Head of caudate nucleus (tissue), 42 donors: ENCODE results near the gene RELA.
A peak's percentile ranks its signal among the peaks of the same experiment; 100 is the strongest.

Experiments
- DNase-seq, 42 donors: peaks; one replicate each; pipeline versions ENCODE4 v3.0.0 to v3.0.0-alpha.2; 2020 to 2021; ENCODE audit warnings: mixed read lengths in 7 of 42
- intact Hi-C: fragments of 100-400 bp; cut with DNase I; formaldehyde crosslinking; loops from one replicate; pipeline ENCODE4 v1.15.0; 2022

RELA gene

DNA sequence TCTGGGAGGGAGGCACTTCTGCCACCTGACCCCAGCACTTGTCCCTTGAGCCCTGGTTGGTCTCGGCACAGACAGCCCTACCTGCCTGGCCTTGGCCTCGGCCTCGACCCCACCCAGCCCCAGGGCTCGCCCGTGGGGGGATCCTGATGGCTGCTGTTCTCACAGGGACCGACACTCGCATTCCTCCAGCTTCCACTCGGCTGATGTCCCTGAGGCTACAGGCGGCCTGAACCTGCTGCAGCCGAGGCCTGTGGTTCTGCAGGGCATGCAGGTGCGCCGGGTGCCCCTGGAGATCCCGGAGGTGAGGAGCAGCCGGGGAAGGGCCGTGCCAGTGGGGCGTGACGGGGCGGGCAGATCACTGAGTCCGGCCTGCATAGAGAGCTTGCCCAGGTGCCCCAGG, 42.0 kb downstream of the RELA start:
- intact Hi-C loops = loop anchor here (10.0 kb wide), 3 partner anchors 94 to 364 kb away; partner anchors contain the start of gene KAT5
- DNase-seq = no peak

DNA sequence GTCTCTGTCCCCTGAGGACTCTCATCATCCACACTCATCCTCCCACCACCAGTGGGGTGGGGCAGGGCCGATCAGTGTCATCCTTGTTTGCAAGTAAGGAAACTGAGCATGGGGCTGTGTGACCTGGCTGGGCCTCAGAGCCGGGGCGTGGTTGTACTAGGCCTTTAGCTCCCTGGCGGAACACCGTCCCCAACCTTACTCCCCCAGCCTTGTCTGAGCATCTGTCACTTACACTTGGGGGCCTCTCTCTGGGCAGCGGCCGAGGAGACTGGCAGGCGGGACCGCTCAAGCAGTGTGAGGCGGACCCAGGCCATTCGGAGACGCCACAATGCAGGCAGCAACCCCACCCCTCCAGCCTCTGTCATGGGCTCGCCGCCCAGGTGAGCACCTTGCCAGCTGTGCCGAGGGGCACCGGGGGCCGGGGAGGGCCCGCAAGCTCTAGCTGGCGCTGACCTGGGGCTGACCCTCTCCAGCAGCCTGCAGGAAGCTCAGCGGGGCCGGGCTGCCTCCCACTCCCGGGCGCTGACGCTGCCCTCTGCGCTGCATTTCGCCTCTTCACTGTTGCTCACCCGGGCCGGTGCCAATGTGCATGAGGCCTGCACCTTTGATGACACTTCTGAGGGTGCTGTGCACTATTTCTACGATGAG, 43.3 kb downstream of the RELA start:
- intact Hi-C loops = loop anchor here (5.0 kb wide), 1 partner anchor 33 kb away; no protein-coding TSS in a partner anchor
- DNase-seq = no peak

DNA sequence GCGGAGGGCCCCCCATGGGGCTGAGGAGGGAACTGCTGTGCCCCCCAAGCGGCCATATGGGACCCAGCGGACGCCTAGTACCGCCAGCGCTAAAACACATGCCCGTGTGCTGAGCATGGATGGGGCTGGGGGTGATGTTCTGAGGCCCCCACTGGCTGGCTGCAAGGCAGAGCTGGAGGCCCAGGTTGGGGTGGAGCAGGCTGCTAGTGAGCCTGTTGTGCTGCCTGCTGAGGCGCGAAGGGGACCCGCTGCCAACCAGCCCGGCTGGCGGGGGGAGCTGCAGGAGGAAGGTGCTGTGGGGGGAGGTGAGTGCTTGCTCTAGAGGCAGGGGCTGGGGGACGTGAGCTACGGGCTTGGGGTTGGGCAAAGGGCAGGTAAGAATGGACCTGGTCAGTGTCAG, 44.0 kb downstream of the RELA start:
- intact Hi-C loops = loop anchor here (5.0 kb wide), 1 partner anchor 34 kb away; no protein-coding TSS in a partner anchor
- no peak for DNase-seq

DNA sequence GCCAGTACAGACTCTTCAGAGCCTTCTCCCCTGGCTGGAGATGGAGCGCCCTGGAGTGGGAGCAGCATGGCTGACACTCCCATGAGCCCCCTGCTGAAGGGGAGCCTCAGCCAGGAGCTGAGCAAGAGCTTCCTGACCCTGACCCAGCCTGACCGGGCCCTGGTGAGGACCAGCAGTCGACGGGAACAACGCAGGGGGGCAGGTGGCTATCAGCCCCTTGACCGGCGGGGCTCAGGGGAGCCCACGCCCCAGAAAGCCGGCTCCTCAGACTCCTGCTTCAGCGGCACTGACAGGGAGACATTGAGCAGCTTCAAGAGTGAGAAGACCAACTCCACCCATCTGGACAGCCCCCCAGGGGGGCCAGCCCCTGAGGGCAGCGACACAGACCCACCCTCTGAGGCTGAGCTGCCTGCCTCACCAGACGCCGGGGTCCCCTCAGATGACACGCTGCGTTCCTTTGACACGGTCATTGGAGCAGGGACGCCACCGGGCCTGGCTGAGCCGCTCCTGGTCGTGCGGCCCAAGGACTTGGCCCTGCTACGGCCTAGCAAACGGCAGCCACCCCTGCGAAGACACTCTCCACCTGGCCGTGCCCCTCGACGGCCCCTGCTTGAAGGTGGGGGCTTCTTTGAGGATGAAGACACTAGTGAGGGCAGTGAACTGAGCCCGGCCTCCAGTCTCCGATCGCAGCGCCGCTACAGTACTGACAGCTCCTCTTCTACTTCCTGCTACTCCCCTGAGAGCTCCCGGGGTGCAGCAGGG, 44.5 kb downstream of the RELA start:
- intact Hi-C loops = loop anchor here (5.0 kb wide), 1 partner anchor 34 kb away; no protein-coding TSS in a partner anchor
- no peak for DNase-seq

DNA sequence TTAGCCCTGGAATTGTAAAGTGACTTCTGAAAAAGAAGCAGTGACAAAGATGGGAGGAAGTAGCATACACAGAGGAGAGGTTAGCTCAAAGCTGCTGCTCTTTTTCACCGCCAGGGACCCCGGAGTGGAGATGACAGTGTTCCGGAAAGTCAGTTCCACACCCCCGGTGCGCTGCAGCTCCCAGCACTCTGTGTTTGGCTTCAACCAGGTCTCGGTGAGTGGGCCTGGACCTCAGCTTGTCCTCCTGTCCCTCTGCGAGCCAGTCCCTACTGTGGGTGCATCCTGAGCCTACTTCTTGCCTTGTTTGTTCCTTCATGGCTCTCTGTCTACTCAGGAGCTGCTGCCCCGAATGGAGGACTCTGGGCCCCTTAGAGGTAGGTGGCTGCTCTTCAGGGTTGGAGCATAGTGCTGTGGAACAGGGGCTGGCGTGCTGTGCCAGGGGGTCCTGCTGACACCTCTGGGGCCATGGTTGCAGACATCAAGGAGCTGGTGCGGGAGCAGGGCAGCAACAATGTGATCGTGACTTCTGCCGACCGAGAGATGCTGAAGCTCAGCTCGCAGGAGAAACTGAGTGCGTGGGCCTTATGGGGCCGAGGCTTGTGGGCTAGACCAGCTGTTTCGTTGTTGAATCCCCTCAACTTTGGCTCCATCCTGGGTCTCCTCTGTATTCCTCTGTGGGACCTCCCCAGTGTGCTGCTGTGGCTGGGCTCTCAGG, 45.4 kb downstream of the RELA start:
- intact Hi-C loops = loop anchor here (5.0 kb wide), 1 partner anchor 35 kb away; no protein-coding TSS in a partner anchor
- DNase-seq = no peak

DNA sequence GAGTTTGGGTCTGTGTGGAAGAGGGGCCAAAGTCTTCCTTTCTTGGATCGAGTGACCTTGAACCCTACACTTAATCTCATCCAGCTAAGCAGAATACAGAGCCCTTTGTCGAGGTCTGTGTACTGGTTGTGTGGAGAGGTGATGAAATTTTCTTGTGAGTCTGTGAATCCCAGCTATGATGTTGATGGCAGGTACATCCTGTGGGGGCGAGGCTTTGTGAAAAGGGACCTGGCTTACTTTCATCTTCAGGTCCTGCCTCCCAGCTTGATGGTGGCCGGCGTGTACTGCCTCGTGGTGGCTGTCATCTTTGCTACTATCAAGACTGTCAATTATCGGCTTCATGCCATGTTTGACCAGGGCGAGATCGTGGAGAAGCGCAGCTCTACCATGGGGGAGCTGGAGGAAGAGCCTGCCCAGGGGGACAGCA, 46.1 kb downstream of the RELA start:
- DNase-seq = no peak
- intact Hi-C loops = loop anchor here (5.0 kb wide), 1 partner anchor 36 kb away; no protein-coding TSS in a partner anchor

DNA sequence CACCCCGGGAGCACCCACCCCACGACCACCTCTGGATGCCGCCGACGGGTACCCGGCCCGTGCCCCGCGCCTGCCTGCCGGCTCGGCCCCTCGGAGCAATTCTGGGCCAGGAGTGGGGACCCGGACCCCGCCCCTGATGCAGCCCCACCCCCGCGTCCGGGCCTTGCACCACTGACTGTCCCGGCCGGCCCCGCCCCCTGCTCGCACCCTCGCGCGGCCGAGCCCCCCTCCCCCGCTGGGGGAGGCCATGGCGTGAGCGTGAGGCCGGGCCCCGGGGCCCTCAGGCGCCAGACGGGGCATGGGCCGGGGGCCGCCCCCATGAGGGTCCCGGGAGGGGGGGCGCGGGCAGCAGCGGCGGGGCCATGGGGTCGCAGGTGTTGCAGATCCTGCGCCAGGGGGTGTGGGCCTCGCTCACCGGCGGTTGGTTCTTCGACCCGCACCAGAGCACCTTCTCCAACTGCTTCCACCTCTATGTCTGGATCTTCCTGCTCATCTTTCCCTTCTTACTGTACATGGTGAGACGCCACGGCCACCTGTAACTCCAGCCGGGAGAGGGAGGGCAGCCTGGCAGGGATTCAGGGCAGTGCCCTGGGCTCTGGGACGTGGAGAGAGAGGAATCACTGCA, 46.7 kb downstream of the RELA start:
- DNase-seq = peak in 2 of 42 donors; percentile 9 to 18
- intact Hi-C loops = loop anchor here (2.0 to 5.0 kb wide), 2 partner anchors 36 to 45 kb away; partner anchors contain the start of gene ZNRD2

DNA sequence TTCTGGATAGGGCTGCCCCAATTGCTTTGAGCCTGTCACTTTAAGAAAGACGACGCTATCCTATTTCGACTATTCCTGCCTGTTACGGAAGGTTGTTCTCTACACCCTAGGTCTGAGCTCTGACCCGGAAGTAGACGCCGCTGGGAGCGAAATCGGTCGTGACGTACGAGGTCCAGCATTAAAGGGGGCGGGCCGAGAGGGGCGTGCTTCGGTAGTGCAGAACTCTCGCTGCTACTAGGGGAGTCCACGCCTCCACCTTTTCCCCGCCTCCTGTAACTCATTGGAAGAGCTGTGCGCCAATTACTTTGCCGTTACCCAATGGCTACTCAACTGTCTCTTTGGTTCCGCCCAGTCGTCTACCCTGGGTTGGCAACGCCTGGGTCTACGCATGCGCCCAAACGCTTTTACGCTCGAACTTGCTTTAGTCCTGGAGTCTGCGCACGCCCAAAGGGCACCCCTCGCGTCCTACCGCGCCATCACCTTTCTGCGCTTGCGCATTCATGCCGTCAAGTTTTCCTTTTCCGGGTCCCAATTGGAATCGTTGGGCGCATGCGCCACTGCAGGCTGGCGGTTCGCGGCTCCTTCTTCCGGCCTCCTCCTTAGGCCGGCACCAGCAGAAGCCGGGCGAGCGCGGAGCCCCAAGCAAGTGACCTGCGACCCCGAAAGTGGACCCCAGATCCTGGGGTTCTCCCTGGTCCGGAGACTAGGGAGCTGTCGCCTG, 47.3 kb downstream of the RELA start, which contains the start of gene PCNX3:
TSS of gene PCNX3 (plus strand) at position 548 of the 721 bp plus-strand sequence. CDS start 536 bp downstream, outside the sequence.
- intact Hi-C loops = loop anchor here (2.0 to 5.0 kb wide), 2 partner anchors 37 to 45 kb away; partner anchors contain the start of gene ZNRD2
- peak; percentile 99 to 100 (median 100) for DNase-seq

DNA sequence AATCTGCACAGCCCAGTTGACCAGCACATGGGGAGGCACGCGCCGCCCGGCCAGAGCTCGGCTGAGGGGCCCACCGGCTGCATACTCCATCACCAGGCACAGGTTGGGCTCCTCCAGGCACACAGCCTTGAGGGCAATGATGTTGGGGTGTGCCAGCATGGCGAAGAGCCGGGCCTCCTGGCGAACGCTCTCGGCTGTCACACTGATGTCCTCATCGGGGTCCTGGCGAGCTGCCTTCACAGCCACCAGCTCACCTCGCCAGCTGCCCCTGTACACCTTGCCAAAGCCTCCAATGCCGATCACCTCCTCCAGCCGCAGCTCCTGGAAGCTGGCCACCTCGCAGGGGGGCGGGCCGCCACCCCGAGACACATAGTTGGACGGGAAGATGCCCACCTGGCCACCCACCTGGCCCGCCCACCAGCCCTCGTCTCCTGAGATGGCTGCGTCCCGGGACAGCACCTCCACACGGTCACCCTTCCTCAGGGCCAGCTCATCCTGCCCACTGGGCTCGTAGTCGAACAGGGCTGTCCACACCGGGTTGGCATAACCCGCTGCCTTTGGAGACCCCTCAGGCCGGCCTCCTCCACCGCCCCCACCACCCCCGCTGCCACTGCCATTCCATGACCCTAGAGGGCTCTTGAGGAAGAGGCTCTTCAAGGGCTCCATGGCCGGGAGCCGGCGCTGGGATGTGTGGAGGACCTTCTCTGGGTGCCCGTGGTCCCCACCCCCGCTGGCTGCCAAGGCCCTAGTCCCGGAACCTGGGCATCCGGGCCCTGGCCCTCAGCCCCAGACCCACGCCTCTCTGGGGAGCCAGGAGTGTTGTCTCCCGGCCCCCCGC, 49.4 kb downstream of the RELA start:
- intact Hi-C loops = no loop called here
- peak in 7 of 42 donors; percentile 19 to 44 (median 26) for DNase-seq

DNA sequence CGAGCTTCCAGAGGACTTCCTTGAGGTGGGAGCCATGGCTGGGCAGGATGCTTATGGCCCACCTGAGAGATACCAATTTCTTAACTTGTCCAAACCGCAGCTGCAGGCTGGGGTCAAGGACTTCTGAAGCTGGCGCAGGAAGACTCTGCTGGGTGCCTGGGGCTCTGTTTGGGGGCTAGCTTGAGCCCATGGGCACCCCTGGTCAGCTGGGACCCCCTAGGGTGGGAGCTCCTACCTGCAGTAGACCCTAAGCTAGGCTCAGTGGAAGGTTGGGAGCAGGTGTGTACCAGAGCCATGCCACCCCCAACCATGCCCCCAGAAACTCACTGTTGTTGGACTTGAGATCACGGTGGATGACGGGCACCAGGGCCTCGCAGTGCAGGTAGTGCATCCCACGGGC, 50.0 kb downstream of the RELA start:
- intact Hi-C loops = no loop called here

DNA sequence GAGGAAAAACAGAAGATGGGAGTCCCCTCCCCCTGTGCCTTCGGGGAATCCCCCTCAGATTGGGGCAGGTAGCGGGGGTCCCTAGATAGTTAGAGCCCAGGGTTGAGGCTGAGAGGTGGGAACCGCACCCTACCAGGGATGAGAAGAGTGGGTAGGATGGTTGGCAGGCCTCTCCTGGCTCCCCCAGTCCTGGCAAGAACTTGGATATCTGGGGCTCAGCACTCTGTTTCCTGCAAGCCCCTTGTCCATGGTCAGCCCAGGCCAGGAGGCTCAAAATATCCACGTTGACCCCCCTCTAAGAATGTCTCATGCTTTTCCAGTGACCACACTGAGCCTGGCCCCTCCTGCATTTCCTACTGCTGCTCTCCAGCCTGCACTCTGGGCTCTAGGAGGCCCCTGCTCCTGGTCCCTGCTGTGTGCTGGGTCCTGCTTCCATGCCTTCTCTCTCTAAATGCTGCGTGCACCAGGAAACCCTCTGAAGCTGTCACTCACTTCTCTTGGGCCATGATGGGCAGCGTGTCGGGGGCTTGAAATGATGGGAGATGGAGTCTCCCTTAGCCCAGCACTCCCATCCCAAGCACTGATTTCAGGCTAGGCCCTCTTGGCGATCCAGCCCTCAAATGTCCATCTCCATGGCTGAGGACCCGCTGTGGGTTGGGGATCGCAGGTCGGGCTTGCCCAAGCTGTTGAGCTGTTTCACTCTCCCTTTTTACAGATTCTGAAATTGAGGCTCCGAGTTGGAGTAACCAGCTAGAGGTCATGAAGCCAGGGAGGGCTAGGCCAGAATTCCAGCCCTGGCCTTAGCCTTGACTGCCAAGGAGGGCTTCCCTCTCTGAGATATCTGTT, 50.7 kb downstream of the RELA start:
- intact Hi-C loops = no loop called here
- peak in 2 of 42 donors; percentile 19 to 44 for DNase-seq

More for the DNA sequence above, 50.0 kb downstream of the RELA start:
- no peak for DNase-seq

DNA sequence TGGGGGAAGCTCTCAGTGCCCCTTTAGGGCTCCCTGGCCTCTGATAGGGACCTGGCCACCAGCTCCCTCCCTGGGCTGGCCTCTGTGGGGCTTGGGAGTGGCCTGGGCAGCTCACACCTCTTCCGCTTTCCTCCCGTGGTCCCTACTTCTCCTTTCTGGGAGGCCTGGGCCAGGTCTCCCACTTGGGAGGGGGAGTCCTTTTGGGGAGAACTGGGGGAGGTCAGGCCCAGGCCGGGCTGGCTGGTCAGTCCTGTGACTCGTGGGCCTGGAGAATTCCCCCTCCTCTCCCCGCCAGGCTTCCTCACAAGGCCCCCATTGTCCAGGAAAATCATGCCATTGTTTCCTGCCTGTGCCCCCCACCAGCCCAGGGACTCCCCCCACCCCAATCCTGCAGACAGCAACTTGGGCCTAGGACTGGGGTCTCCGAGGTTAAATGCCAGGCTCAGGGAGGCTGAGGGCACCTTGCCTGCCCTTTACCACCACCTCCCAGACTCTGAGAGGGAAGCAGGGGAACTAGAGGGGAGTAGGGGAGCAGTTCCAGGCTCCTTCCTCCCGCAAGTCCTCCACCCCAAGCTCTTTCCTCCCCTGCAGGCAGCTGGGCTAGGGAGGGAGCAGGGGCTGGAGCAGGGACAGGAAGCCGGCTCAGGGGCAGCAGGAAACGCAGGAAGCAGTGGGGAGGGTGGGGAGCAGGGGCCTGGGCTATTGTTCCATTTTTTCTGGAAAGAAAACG, 51.5 kb downstream of the RELA start:
- peak; percentile 68 to 94 (median 85) for DNase-seq
- intact Hi-C loops = no loop called here

DNA sequence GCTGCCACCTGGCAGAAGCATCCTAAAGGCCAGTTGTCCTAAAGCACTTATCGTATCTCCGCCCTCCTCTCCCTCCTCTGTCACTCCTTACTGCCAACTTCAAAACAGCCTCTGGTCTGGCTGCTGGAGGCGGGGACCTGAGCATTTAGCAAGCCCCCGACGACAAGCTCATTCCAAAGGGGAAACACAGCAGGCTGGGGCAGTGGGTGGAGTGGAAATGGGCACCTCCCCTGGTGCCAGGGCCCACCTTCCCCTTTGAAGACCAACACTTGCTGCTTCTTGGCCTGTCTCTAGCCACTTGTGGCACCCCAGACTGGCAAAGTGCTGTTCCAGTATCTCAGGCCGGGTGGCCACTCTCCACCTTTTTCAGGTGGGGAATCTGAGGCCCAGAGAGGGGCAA, 52.3 kb downstream of the RELA start:
- DNase-seq = peak in 2 of 42 donors; percentile 39 to 50
- intact Hi-C loops = no loop called here

DNA sequence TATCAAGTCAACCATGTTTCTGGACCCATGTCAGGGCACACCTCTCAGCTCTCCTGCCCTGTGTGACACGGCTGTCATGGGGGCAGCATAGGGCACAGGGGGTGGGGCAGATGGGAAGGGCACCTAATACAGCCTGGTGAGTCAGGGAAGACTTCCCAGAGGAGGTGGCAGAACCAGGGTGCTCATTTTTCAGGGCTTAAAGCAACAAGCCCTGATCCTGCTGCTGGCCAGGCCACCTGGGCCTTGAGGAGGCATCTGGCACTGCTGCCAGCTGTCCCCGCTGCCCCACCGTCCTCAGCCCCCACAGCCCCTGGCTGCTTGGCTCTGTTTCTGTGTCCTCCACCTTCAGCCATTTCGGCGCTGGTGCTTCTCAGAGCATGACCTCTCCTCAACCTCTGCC, 53.1 kb downstream of the RELA start:
- intact Hi-C loops = no loop called here
- no peak for DNase-seq

DNA sequence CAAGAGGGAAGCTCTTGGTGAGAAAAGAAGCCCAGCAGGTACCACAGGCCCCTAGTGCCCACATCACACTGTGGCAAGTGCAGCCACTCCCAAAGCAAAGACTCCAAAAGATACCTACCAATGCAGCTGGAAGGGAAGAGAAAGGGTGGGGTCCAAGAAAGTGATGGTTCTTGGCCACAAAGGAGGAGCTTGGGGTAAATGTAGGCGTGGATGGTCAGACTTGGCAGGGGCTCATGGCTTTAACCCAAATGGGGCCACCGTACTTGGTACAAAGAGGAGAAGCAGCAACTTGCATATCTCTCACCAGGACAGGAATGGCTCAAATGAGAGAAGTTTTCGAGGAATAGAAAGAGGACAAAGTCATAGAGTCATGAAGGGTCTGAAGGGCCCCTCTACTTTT, 53.5 kb downstream of the RELA start:
- intact Hi-C loops = no loop called here
- no peak for DNase-seq
